HL-60 (cell line): ENCODE measurements around the gene BRIP1.

Experiments
- CTCF ChIP-seq: IDR thresholded peaks from one replicate; pipeline ENCODE4 v1.5.1; 2011; ENCODE audit warnings: low read length, control low read depth, inconsistent platforms; ENCODE audit not compliant: insufficient read depth
- REST ChIP-seq: IDR thresholded peaks from 2 replicates; pipeline ENCODE4 v1.6.1; 2012; ENCODE audit warnings: low read depth; ENCODE audit not compliant: insufficient replicate concordance

- TF ChIP-seq CTCF (no peak), REST (no peak)
These were observed 220.6 kb downstream of the BRIP1 start for GRCh38 chr17:61642768-61643167.
